IMR-90 (cell line): ENCODE data around the gene DUS1L. TPM values are rescaled to one million over a fixed set of nuclear protein-coding genes. Genes with fewer than 3 reads are reported as not detected.

Experiments used
- ATAC-seq: fragments of 200-7000 bp; cut with Tn5 transposase; 2 replicates; pipeline ENCODE4 v1.9.1; 2020; ENCODE audit warnings: low read depth, mild to moderate bottlenecking, moderate library complexity
- BruUV-seq: library from RNA; stranded (reverse); fragments of 400-500 nt; replicated peaks from 2 replicates; lab custom pipeline; 2021; lab: Mats Ljungman, UMichigan
- CTCF ChIA-PET: fragments of 300-600 bp; formaldehyde crosslinking; extraction: SDS; loops from one replicate; lab custom pipeline; 2021; ENCODE audit warnings: antibody characterized with exemption; lab: Yijun Ruan, JAX
- POLR2A ChIA-PET: fragments of 300-600 bp; sonication (Branson Sonifier 250); formaldehyde crosslinking; loops from one replicate; lab custom pipeline; 2022; ENCODE audit warnings: antibody characterized with exemption; ENCODE audit not compliant: unreplicated experiment; lab: Charles Lee
- DNase-seq: peaks from one replicate; pipeline ENCODE4 v3.0.0; 2013
- H2AFZ ChIP-seq: replicated peaks from 2 replicates; pipeline ENCODE3; 2013; ENCODE audit warnings: low read length, mild to moderate bottlenecking; ENCODE audit not compliant: poor library complexity
- H2AK5ac ChIP-seq: 2 replicates; pipeline ENCODE4 v1.6.1; 2013; ENCODE audit warnings: low read depth, low read length, inconsistent platforms
- H2AK9ac ChIP-seq: replicated peaks from 2 replicates; pipeline ENCODE3; 2013; ENCODE audit warnings: mild to moderate bottlenecking, low read depth, low read length, moderate library complexity; ENCODE audit not compliant: poor library complexity
- H2BK120ac ChIP-seq: 2 replicates; pipeline ENCODE4 v1.6.1; 2013; ENCODE audit warnings: low read depth, low read length, inconsistent platforms
- H2BK15ac ChIP-seq: 3 replicates; pipeline ENCODE4 v1.6.1; 2013; ENCODE audit warnings: low read depth, low read length, inconsistent platforms
- H2BK20ac ChIP-seq: 2 replicates; pipeline ENCODE4 v1.6.1; 2013; ENCODE audit warnings: low read depth, mild to moderate bottlenecking, inconsistent platforms, low read length, moderate library complexity
- H2BK5ac ChIP-seq: 2 replicates; pipeline ENCODE4 v1.6.1; 2013; ENCODE audit warnings: mild to moderate bottlenecking, low read depth, low read length, inconsistent platforms; ENCODE audit not compliant: poor library complexity, severe bottlenecking
- H3K14ac ChIP-seq: replicated peaks from 2 replicates; pipeline ENCODE4 v1.6.1; 2013; ENCODE audit warnings: low read depth, low read length, inconsistent platforms
- H3K18ac ChIP-seq: 2 replicates; pipeline ENCODE4 v1.6.1; 2013; ENCODE audit warnings: low read depth, low read length, control low read depth
- H3K23ac ChIP-seq: 2 replicates; pipeline ENCODE4 v1.6.1; 2013; ENCODE audit warnings: low read depth, low read length, inconsistent platforms
- H3K27ac ChIP-seq: 2 replicates; pipeline ENCODE4 v1.5.1; 2013; ENCODE audit warnings: mild to moderate bottlenecking, control low read depth, low read length; ENCODE audit not compliant: insufficient read depth
- H3K27me3 ChIP-seq: 2 replicates; pipeline ENCODE4 v1.6.1; 2013; ENCODE audit warnings: low read length; ENCODE audit not compliant: control insufficient read depth, insufficient read depth
- H3K36me3 ChIP-seq: 2 replicates; pipeline ENCODE4 v1.6.1; 2013; ENCODE audit warnings: low read length, mixed read lengths; ENCODE audit not compliant: control insufficient read depth, insufficient read depth
- H3K4ac ChIP-seq: 2 replicates; pipeline ENCODE4 v1.6.1; 2013; ENCODE audit warnings: low read depth, low read length, inconsistent platforms
- H3K4me1 ChIP-seq: 2 replicates; pipeline ENCODE4 v1.6.1; 2013; ENCODE audit warnings: low read length, mixed read lengths; ENCODE audit not compliant: control insufficient read depth, insufficient read depth
- H3K4me2 ChIP-seq: 2 replicates; pipeline ENCODE4 v1.6.1; 2013; ENCODE audit warnings: low read depth, mild to moderate bottlenecking, control low read depth, low read length, moderate library complexity
- H3K4me3 ChIP-seq: 2 replicates; pipeline ENCODE4 v1.5.1; 2013; ENCODE audit warnings: low read depth, mild to moderate bottlenecking, control low read depth, low read length, moderate library complexity; ENCODE audit not compliant: insufficient read depth
- H3K56ac ChIP-seq: 2 replicates; pipeline ENCODE4 v1.6.1; 2013; ENCODE audit warnings: low read length, inconsistent platforms; ENCODE audit not compliant: insufficient read depth; ENCODE audit errors: extremely low read depth
- H3K79me1 ChIP-seq, 2 experiments: 2 replicates each; pipeline ENCODE4 v1.6.1; 2013; ENCODE audit warnings: low read length in 2 of 2, inconsistent platforms in 1 of 2, low read depth in 1 of 2
- H3K9ac ChIP-seq: 2 replicates; pipeline ENCODE4 v1.6.1; 2013; ENCODE audit warnings: low read depth, low read length, control low read depth
- H3K9me1 ChIP-seq: 2 replicates; pipeline ENCODE4 v1.6.1; 2013; ENCODE audit warnings: low read length, inconsistent platforms; ENCODE audit not compliant: insufficient read depth
- H3K9me3 ChIP-seq: 2 replicates; pipeline ENCODE4 v1.6.1; 2013; ENCODE audit warnings: low read length; ENCODE audit not compliant: control insufficient read depth, insufficient read depth
- H4K20me1 ChIP-seq: 2 replicates; pipeline ENCODE4 v1.6.1; 2013; ENCODE audit warnings: low read length, inconsistent platforms; ENCODE audit not compliant: insufficient read depth
- H4K5ac ChIP-seq: 2 replicates; pipeline ENCODE4 v1.6.1; 2013; ENCODE audit warnings: mild to moderate bottlenecking, low read depth, low read length, control low read depth
- H4K8ac ChIP-seq, 2 experiments: 2 replicates each; pipeline ENCODE4 v1.6.1; 2013; ENCODE audit warnings: low read depth in 2 of 2, low read length in 2 of 2, control low read depth in 1 of 2, inconsistent platforms in 1 of 2
- H4K91ac ChIP-seq: 2 replicates; pipeline ENCODE4 v1.6.1; 2013; ENCODE audit warnings: low read depth, low read length, inconsistent platforms; ENCODE audit not compliant: insufficient read depth
- CTCF ChIP-seq: conservative IDR thresholded peaks from 2 replicates; pipeline ENCODE4 v1.5.1; 2012; ENCODE audit warnings: mild to moderate bottlenecking, low read depth, low read length, improper control_type of control experiment
- FOS ChIP-seq: fragments of 150-350 bp; IDR thresholded peaks from 2 replicates; pipeline ENCODE4 v1.6.1; 2016; ENCODE audit warnings: low read depth, low read length
- NFE2L2 ChIP-seq: fragments of 150-350 bp; IDR thresholded peaks from 2 replicates; pipeline ENCODE4 v1.6.1; 2016; ENCODE audit warnings: low read depth, mild to moderate bottlenecking, low read length
- POLR2A ChIP-seq: IDR thresholded peaks from 2 replicates; pipeline ENCODE4 v1.6.1; 2012; ENCODE audit warnings: mild to moderate bottlenecking, low read depth, low read length
- RAD21 ChIP-seq: IDR thresholded peaks from 2 replicates; pipeline ENCODE4 v1.6.1; 2012; ENCODE audit warnings: low read length, improper control_type of control experiment
- RCOR1 ChIP-seq: IDR thresholded peaks from 2 replicates; pipeline ENCODE4 v1.6.1; 2012; ENCODE audit warnings: mild to moderate bottlenecking, low read length, improper control_type of control experiment; ENCODE audit not compliant: insufficient replicate concordance
- RFX5 ChIP-seq: IDR thresholded peaks from 2 replicates; pipeline ENCODE4 v1.8.0; 2012; ENCODE audit warnings: low read depth, mild to moderate bottlenecking, low read length, moderate library complexity
- SMC3 ChIP-seq: fragments of 150-350 bp; IDR thresholded peaks from 2 replicates; pipeline ENCODE4 v1.6.1; 2016; ENCODE audit warnings: low read depth, mild to moderate bottlenecking, antibody characterized with exemption, low read length, moderate library complexity
- USF2 ChIP-seq: fragments of 150-350 bp; IDR thresholded peaks from 2 replicates; pipeline ENCODE4 v1.6.1; 2017; ENCODE audit warnings: mild to moderate bottlenecking, antibody characterized with exemption, low read length, low read depth
- WGBS, 2 experiments: methylation state at CpG; one replicate each; pipeline versions ENCODE4 v1.1.5 to v1.1.7; 2013; ENCODE audit warnings: missing lambda C conversion rate in 2 of 2; ENCODE audit not compliant: insufficient read length in 1 of 2; ENCODE audit errors: extremely low coverage in 2 of 2; 5-methylcytosine and 5-hydroxymethylcytosine counted together
- dilution Hi-C: fragments of 300-500 bp; cut with HindIII; formaldehyde crosslinking; loops from one replicate; pipeline ENCODE4 v1.14.3; 2018; ENCODE audit warnings: low sequenced_read_pairs; ENCODE audit not compliant: unreplicated experiment
- in situ Hi-C: fragments of 300-500 bp; cut with MboI; formaldehyde crosslinking; loops from 3 replicates; pipeline ENCODE4 v1.14.3; 2019; ENCODE audit warnings: low sequenced_read_pairs, inconsistent platforms, mixed read lengths
- intact Hi-C: fragments of 100-400 bp; cut with micrococcal nuclease; formaldehyde crosslinking; loops from 2 replicates; pipeline ENCODE4 v1.10.0; 2022
- polyA plus RNA-seq, 3 experiments: library from polyadenylated mRNA; depleted of rRNA; stranded (reverse); fragments of >200 nt; gene quantifications; 2 replicates each; pipeline ENCODE4 v1.2.3, GENCODE V29; 2012; ENCODE audit warnings: low replicate concordance in 1 of 3
- total RNA-seq: library from RNA; depleted of rRNA; stranded (reverse); fragments of >200 nt; gene quantifications from 2 replicates; pipeline ENCODE4 v1.2.3, GENCODE V29; 2012

DUS1L gene
- total and polyA plus RNA-seq, 2 of the 4 experiments (the other 2 are of a cell fraction), result 29.0 to 76.9 TPM

- Histone ChIP-seq H3K14ac (no peak overlapping the region), H3K56ac (no peak overlapping the region), H4K5ac (no peak overlapping the region), H3K27me3 (no peaks in the 10 kb centered on the region), H3K9ac (no peak overlapping the region), H3K9me3 (no peaks in the 10 kb centered on the region), H4K8ac (no peak overlapping the region), H4K91ac (no peak overlapping the region), H2AK5ac (no peak overlapping the region), H3K36me3 (peaks cover 2% of the 10 kb centered on the region), H2AFZ (peak overlapping the region; percentile 32), H3K4ac (no peak overlapping the region), H3K4me3 (no peak overlapping the region), H3K18ac (no peak overlapping the region), H4K20me1 (peaks cover 24% of the 10 kb centered on the region), H2BK120ac (no peak overlapping the region), H2AK9ac (peak overlapping the region; percentile 55), H2BK5ac (no peak overlapping the region), H3K79me1 (peaks cover 12 to 39% of the 10 kb centered on the region in 2 experiments), H3K27ac (no peak overlapping the region), H3K4me1 (peaks cover 13% of the 10 kb centered on the region), H3K23ac (no peak overlapping the region), H3K4me2 (no peak overlapping the region), H3K9me1 (no peaks in the 10 kb centered on the region), H2BK15ac (no peak overlapping the region), H2BK20ac (no peak overlapping the region)
- ChIA-PET POLR2A (no interaction called here), CTCF (no interaction called here)
- dilution Hi-C loops (no loop called here), intact Hi-C loops (no loop called here), in situ Hi-C loops (no loop called here)
- ATAC-seq, result no peak
- TF ChIP-seq RFX5 (no peak), POLR2A (no peak), RAD21 (no peak), NFE2L2 (no peak), SMC3 (no peak), FOS (no peak), CTCF (no peak), USF2 (no peak), RCOR1 (no peak)
- BruUV-seq, result no TSS peak
- 99% methylated on average over 12 of the region's 17 CpGs; no CpG with 5 or more reads in 1 of the 2 experiments for WGBS, 2 experiments
- DNase-seq, result no peak
Measured at GRCh38 chr17:82024859-82025258, 40.7 kb downstream of the DUS1L start.
